H9 (cell line): ENCODE data around the gene DISP3. TPM values are rescaled to one million over a fixed set of nuclear protein-coding genes. Genes with fewer than 3 reads are reported as not detected.

Experiments
- DNase-seq: peaks from one replicate; pipeline ENCODE4 v3.0.0-alpha.2; 2017
- H2AFZ ChIP-seq: one replicate; pipeline ENCODE4 v1.6.1; 2013; ENCODE audit warnings: mild to moderate bottlenecking, low read length, control low read depth, moderate library complexity
- H2AK5ac ChIP-seq: 2 replicates; pipeline ENCODE4 v1.6.1; 2013; ENCODE audit warnings: low read length, control low read depth, mixed read lengths; ENCODE audit not compliant: insufficient read length
- H2BK120ac ChIP-seq: one replicate; pipeline ENCODE4 v1.6.1; 2013; ENCODE audit warnings: low read depth, mild to moderate bottlenecking, low read length, control low read depth, inconsistent platforms; ENCODE audit not compliant: poor library complexity, severe bottlenecking
- H2BK12ac ChIP-seq: 2 replicates; pipeline ENCODE4 v1.6.1; 2013; ENCODE audit warnings: low read length, control low read depth, mixed read lengths, low read depth; ENCODE audit not compliant: insufficient read length
- H2BK15ac ChIP-seq: 2 replicates; pipeline ENCODE4 v1.6.1; 2013; ENCODE audit warnings: low read depth, low read length, control low read depth
- H2BK20ac ChIP-seq: one replicate; pipeline ENCODE4 v1.6.1; 2013; ENCODE audit warnings: low read depth, mild to moderate bottlenecking, low read length, control low read depth, inconsistent platforms; ENCODE audit not compliant: poor library complexity, severe bottlenecking
- H2BK5ac ChIP-seq: 2 replicates; pipeline ENCODE4 v1.6.1; 2013; ENCODE audit warnings: low read length, control low read depth, mixed read lengths; ENCODE audit not compliant: insufficient read length
- H3K14ac ChIP-seq: 2 replicates; pipeline ENCODE4 v1.6.1; 2013; ENCODE audit warnings: low read length, control low read depth; ENCODE audit not compliant: insufficient read depth
- H3K18ac ChIP-seq: 2 replicates; pipeline ENCODE4 v1.6.1; 2013; ENCODE audit warnings: low read depth, mild to moderate bottlenecking, mixed read lengths, low read length, control low read depth; ENCODE audit not compliant: insufficient read length
- H3K23ac ChIP-seq: 2 replicates; pipeline ENCODE4 v1.6.1; 2013; ENCODE audit warnings: low read length, control low read depth, mixed read lengths, low read depth; ENCODE audit not compliant: insufficient read length
- H3K23me2 ChIP-seq: 2 replicates; pipeline ENCODE4 v1.6.1; 2013; ENCODE audit warnings: low read depth, mild to moderate bottlenecking, mixed read lengths, low read length, control low read depth; ENCODE audit not compliant: insufficient read length, poor library complexity, severe bottlenecking
- H3K27ac ChIP-seq: 2 replicates; pipeline ENCODE4 v1.5.1; 2013; ENCODE audit warnings: low read length, control low read depth, mixed read lengths, low read depth; ENCODE audit not compliant: insufficient read length
- H3K27me3 ChIP-seq: 2 replicates; pipeline ENCODE4 v1.6.1; 2013; ENCODE audit warnings: low read length, control low read depth, inconsistent platforms; ENCODE audit not compliant: insufficient read depth
- H3K4ac ChIP-seq: 2 replicates; pipeline ENCODE4 v1.6.1; 2013; ENCODE audit warnings: low read depth, mild to moderate bottlenecking, control low read depth, inconsistent platforms, low read length, moderate library complexity
- H3K4me1 ChIP-seq: 2 replicates; pipeline ENCODE4 v1.6.1; 2013; ENCODE audit warnings: low read length, control low read depth, inconsistent platforms; ENCODE audit not compliant: insufficient read depth
- H3K4me2 ChIP-seq: 2 replicates; pipeline ENCODE4 v1.6.1; 2013; ENCODE audit warnings: low read length, control low read depth, mixed read lengths; ENCODE audit not compliant: insufficient read length, insufficient read depth
- H3K56ac ChIP-seq: 2 replicates; pipeline ENCODE4 v1.6.1; 2013; ENCODE audit warnings: low read depth, mild to moderate bottlenecking, mixed read lengths, low read length, control low read depth; ENCODE audit not compliant: insufficient read length
- H3K79me1 ChIP-seq: 2 replicates; pipeline ENCODE4 v1.6.1; 2013; ENCODE audit warnings: low read depth, mild to moderate bottlenecking, moderate library complexity, low read length, control low read depth, inconsistent platforms; ENCODE audit not compliant: insufficient read depth, poor library complexity, severe bottlenecking
- H3K79me2 ChIP-seq: 2 replicates; pipeline ENCODE4 v1.6.1; 2013; ENCODE audit warnings: low read length, control low read depth, inconsistent platforms; ENCODE audit not compliant: insufficient read depth
- H3K9ac ChIP-seq: 2 replicates; pipeline ENCODE4 v1.6.1; 2013; ENCODE audit warnings: low read length, control low read depth, mixed read lengths; ENCODE audit not compliant: insufficient read length; ENCODE audit errors: extremely low read depth
- H3K9me3 ChIP-seq: one replicate; pipeline ENCODE4 v1.6.1; 2013; ENCODE audit warnings: low read depth, low read length, inconsistent platforms; ENCODE audit not compliant: control insufficient read depth
- H3T11ph ChIP-seq: one replicate; pipeline ENCODE4 v1.6.1; 2013; ENCODE audit warnings: mild to moderate bottlenecking, low read length, control low read depth, inconsistent platforms
- H4K20me1 ChIP-seq: one replicate; pipeline ENCODE4 v1.6.1; 2013; ENCODE audit not compliant: control insufficient read depth, insufficient read length, insufficient read depth
- H4K5ac ChIP-seq: 2 replicates; pipeline ENCODE4 v1.6.1; 2013; ENCODE audit warnings: low read depth, mild to moderate bottlenecking, mixed read lengths, low read length, control low read depth; ENCODE audit not compliant: insufficient read length
- H4K8ac ChIP-seq: replicated peaks from 2 replicates; pipeline ENCODE4 v1.6.1; 2013; ENCODE audit warnings: low read length, control low read depth, mixed read lengths, low read depth; ENCODE audit not compliant: insufficient read length
- H4K91ac ChIP-seq: 2 replicates; pipeline ENCODE4 v1.6.1; 2013; ENCODE audit warnings: low read depth, mild to moderate bottlenecking, moderate library complexity, mixed read lengths, low read length, control low read depth; ENCODE audit not compliant: insufficient read length
- H3K27ac Mint-ChIP-seq, 3 experiments: 2 replicates in 2 of 3; 3 replicates in 1 of 3; pipeline ENCODE4 v1.8.0; 2020 to 2021; ENCODE audit warnings: mixed read lengths in 3 of 3, mild to moderate bottlenecking in 1 of 3, moderate library complexity in 1 of 3
- H3K27me3 Mint-ChIP-seq: 2 replicates; pipeline ENCODE4 v1.8.0; 2021; ENCODE audit warnings: low read depth, mild to moderate bottlenecking, moderate library complexity, mixed read lengths
- H3K36me3 Mint-ChIP-seq, 3 experiments: 2 replicates in 2 of 3; 3 replicates in 1 of 3; pipeline ENCODE4 v1.8.0; 2020 to 2021; ENCODE audit warnings: low read depth in 3 of 3, mixed read lengths in 3 of 3; ENCODE audit not compliant: insufficient read depth in 1 of 3
- H3K4me1 Mint-ChIP-seq, 2 experiments: 2 replicates each; pipeline ENCODE4 v1.8.0; 2020; ENCODE audit warnings: mixed read lengths in 2 of 2
- H3K4me3 Mint-ChIP-seq, 2 experiments: 2 replicates in 1 of 2; 3 replicates in 1 of 2; pipeline ENCODE4 v1.8.0; 2020 to 2021; ENCODE audit warnings: mild to moderate bottlenecking in 2 of 2, mixed read lengths in 2 of 2, moderate library complexity in 1 of 2
- H3K9me3 Mint-ChIP-seq, 2 experiments: 2 replicates in 1 of 2; 3 replicates in 1 of 2; pipeline ENCODE4 v1.8.0; 2020; ENCODE audit warnings: mild to moderate bottlenecking in 2 of 2, mixed read lengths in 2 of 2, moderate library complexity in 1 of 2
- CTCF ChIP-seq: fragments of 200-600 bp; sonication (generic); conservative IDR thresholded peaks from 3 replicates; pipeline ENCODE4 v1.8.0; 2021; ENCODE audit warnings: antibody characterized with exemption, mild to moderate bottlenecking
- WGBS: extraction: QIAGEN DNeasy Blood & Tissue Kit; methylation state at CpG from one replicate; pipeline ENCODE4 v1.1.7; 2013; ENCODE audit warnings: missing lambda C conversion rate, low lambda C conversion rate, mixed read lengths; ENCODE audit not compliant: insufficient read length; ENCODE audit errors: extremely low coverage; 5-methylcytosine and 5-hydroxymethylcytosine counted together
- total RNA-seq: library from RNA; stranded (reverse); gene quantifications from 2 replicates; pipeline ENCODE4 v1.2.1, GENCODE V29; 2021

DISP3 gene
- total RNA-seq, 1 experiment from 2014 or later: 3.5 TPM

- H3K79me2 ChIP-seq: no peaks in the 10 kb centered on the region
- H2BK12ac ChIP-seq: no peak overlapping the region
- no peaks in the 10 kb centered on the region for H4K20me1 ChIP-seq
- H3K27ac ChIP-seq: no peak overlapping the region
- no peaks in the 10 kb centered on the region for H3K23me2 ChIP-seq
- H3K23ac ChIP-seq: no peak overlapping the region
- no peak overlapping the region for H3K27ac Mint-ChIP-seq
- H2AFZ ChIP-seq: no peak overlapping the region
- no peak overlapping the region for H2BK5ac ChIP-seq
- peaks cover 32 to 35% of the 10 kb centered on the region in 2 experiments for H3K4me1 Mint-ChIP-seq
- H3K27me3 Mint-ChIP-seq: no peaks in the 10 kb centered on the region
- H3K56ac ChIP-seq: no peak overlapping the region
- no peak overlapping the region for H3K14ac ChIP-seq
- DNase-seq: no peak
- H3K27me3 ChIP-seq: no peaks in the 10 kb centered on the region
- no peak overlapping the region for H3K9ac ChIP-seq
- no peak overlapping the region for H2BK20ac ChIP-seq
- H4K91ac ChIP-seq: no peak overlapping the region
- no peak overlapping the region for H2BK120ac ChIP-seq
- H3K9me3 ChIP-seq: no peaks in the 10 kb centered on the region
- peaks cover 56 to 63% (median 61%) of the 10 kb centered on the region in 3 experiments for H3K36me3 Mint-ChIP-seq
- no peaks in the 10 kb centered on the region for H3K79me1 ChIP-seq
- H2AK5ac ChIP-seq: no peak overlapping the region
- no peak overlapping the region for H2BK15ac ChIP-seq
- no peak overlapping the region for H3K4me2 ChIP-seq
- WGBS: no CpG with 5 or more reads among the region's 5 CpGs
- peaks cover 32% of the 10 kb centered on the region in 2 experiments for H3K9me3 Mint-ChIP-seq
- no peak overlapping the region for H4K8ac ChIP-seq
- no peak overlapping the region for H3K18ac ChIP-seq
- peaks cover 5% of the 10 kb centered on the region; the same call in 1 of the 2 replicates for H3K4me1 ChIP-seq
- no peak overlapping the region for H3K4me3 Mint-ChIP-seq
- no peak for TF ChIP-seq CTCF
- H3T11ph ChIP-seq: no peak overlapping the region
- no peak overlapping the region for H4K5ac ChIP-seq
- no peak overlapping the region for H3K4ac ChIP-seq
These were observed 23.6 kb downstream of the DISP3 start for GRCh38 chr1:11502516-11502915.
